Measurements from ENCODE around the gene M1AP.

DNA sequence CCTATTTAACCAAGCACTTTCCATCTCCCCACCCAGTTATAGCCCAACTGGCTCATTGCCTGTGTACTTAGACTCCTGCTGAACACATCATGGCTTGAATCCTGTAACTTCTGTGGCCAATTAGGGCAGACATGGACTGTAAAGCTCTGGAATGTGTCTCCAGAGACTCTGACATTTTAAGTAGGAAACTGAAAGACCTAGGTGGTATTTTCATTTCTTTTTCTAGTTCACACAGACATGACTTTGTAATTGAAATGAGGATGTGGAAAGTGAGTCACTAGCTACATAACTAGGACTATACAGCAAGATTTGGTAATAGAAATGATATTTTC, 81.4 kb downstream of the M1AP start:
- TF ChIP-seq, protein P1, sequence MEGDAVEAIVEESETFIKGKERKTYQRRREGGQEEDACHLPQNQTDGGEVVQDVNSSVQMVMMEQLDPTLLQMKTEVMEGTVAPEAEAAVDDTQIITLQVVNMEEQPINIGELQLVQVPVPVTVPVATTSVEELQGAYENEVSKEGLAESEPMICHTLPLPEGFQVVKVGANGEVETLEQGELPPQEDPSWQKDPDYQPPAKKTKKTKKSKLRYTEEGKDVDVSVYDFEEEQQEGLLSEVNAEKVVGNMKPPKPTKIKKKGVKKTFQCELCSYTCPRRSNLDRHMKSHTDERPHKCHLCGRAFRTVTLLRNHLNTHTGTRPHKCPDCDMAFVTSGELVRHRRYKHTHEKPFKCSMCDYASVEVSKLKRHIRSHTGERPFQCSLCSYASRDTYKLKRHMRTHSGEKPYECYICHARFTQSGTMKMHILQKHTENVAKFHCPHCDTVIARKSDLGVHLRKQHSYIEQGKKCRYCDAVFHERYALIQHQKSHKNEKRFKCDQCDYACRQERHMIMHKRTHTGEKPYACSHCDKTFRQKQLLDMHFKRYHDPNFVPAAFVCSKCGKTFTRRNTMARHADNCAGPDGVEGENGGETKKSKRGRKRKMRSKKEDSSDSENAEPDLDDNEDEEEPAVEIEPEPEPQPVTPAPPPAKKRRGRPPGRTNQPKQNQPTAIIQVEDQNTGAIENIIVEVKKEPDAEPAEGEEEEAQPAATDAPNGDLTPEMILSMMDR (IDR thresholded peaks at IDR 0.05 in 4 of 5, conservative IDR thresholded peaks at IDR 0.05 in 1 of 5): no peak
- TF ChIP-seq POLR2A (IDR thresholded peaks at IDR 0.05): no peak

Measured in gastrocnemius medialis (tissue), 4 donors.